GM18502 (cell line): ENCODE measurements around the gene BTBD1.

Experiments
- ATAC-seq: cut with Tn5 transposase; IDR thresholded peaks from one replicate; pipeline ENCODE4 v1.9.1; 2021; ENCODE audit warnings: mild to moderate bottlenecking; ENCODE audit not compliant: unreplicated experiment, poor library complexity

BTBD1 gene

GRCh38 chr15:83066734-83067637 is at the start of gene BTBD1:
TSS of gene BTBD1 (minus strand) at chr15:83067252. CDS start at chr15:83067151, 101 bp downstream.
- peak; percentile 83 for ATAC-seq

- ATAC-seq = peak; percentile 74
Observed at GRCh38 chr15:83115831-83116565, 48.9 kb upstream of the BTBD1 start.

GRCh38 chr15:83115410-83115809 is 48.4 kb upstream of the BTBD1 start:
- no peak for ATAC-seq

- no peak for ATAC-seq
Observed at GRCh38 chr15:83114856-83115255, 47.8 kb upstream of the BTBD1 start.

- ATAC-seq = no peak
Observed at GRCh38 chr15:83113881-83114674, 47.0 kb upstream of the BTBD1 start.

- ATAC-seq = no peak
Observed at GRCh38 chr15:83112956-83113299, 45.9 kb upstream of the BTBD1 start.

- no peak for ATAC-seq
Observed at GRCh38 chr15:83112233-83112955, 45.3 kb upstream of the BTBD1 start.

- no peak for ATAC-seq
Observed at GRCh38 chr15:83111149-83111548, 44.1 kb upstream of the BTBD1 start.

- ATAC-seq = no peak
Observed at GRCh38 chr15:83110381-83110780, 43.3 kb upstream of the BTBD1 start.

- no peak for ATAC-seq
Observed at GRCh38 chr15:83109532-83109931, 42.5 kb upstream of the BTBD1 start.

- ATAC-seq = peak; percentile 71
Observed at GRCh38 chr15:83108266-83109219, 41.5 kb upstream of the BTBD1 start.

GRCh38 chr15:83107841-83108181 is 40.8 kb upstream of the BTBD1 start:
- peak; percentile 17 for ATAC-seq

- peak; percentile 48 for ATAC-seq
Observed at GRCh38 chr15:83106994-83107840, 40.2 kb upstream of the BTBD1 start, which contains the start of gene TM6SF1. TSS of gene TM6SF1 (plus strand) at chr15:83107645. CDS start at chr15:83107681, 36 bp downstream.

- ATAC-seq = no peak
Observed at GRCh38 chr15:83105440-83105839, 38.4 kb upstream of the BTBD1 start.

- ATAC-seq = no peak
Observed at GRCh38 chr15:83104141-83104540, 37.1 kb upstream of the BTBD1 start.

- ATAC-seq = no peak
Observed at GRCh38 chr15:83102346-83102745, 35.3 kb upstream of the BTBD1 start.

- no peak for ATAC-seq
Observed at GRCh38 chr15:83100097-83100646, 33.1 kb upstream of the BTBD1 start.

GRCh38 chr15:83099290-83099689 is 32.2 kb upstream of the BTBD1 start:
- ATAC-seq = no peak
